ENCODE data around the gene IGF1.

The IGF1 gene

GRCh38 chr12:102439426-102440405 lies 40.6 kb downstream of the IGF1 start:
- Histone ChIP-seq H3K27ac (no peak overlapping the region), H3K27me3 (no peaks in the 10 kb centered on the region), H3K9me3 (no peaks in the 10 kb centered on the region), H3K4me1 (no peaks in the 10 kb centered on the region), H3K36me3 (no peaks in the 10 kb centered on the region), H3K4me3 (no peak overlapping the region)
- TF ChIP-seq CTCF (IDR thresholded peaks at IDR 0.05): no peak
- DNase-seq: no peak
- intact Hi-C loops (cut with DNase I; ENCODE audit: low total_unique reads): no loop called here

GRCh38 chr12:102438827-102439210 lies 41.5 kb downstream of the IGF1 start:
- no peak for DNase-seq
- no peaks in the 10 kb centered on the region for H3K9me3 ChIP-seq
- no peaks in the 10 kb centered on the region for H3K27me3 ChIP-seq
- no peak for TF ChIP-seq CTCF (IDR thresholded peaks at IDR 0.05)
- intact Hi-C loops (cut with DNase I; ENCODE audit: low total_unique reads): no loop called here
- H3K36me3 ChIP-seq: no peaks in the 10 kb centered on the region
- no peak overlapping the region for H3K4me3 ChIP-seq
- no peaks in the 10 kb centered on the region for H3K4me1 ChIP-seq
- H3K27ac ChIP-seq: no peak overlapping the region

GRCh38 chr12:102438047-102438826 lies 42.1 kb downstream of the IGF1 start:
- Histone ChIP-seq H3K4me1 (peaks cover 0 to 1% (median 0%) of the 10 kb centered on the region in 4 donors), H3K36me3 (no peaks in the 10 kb centered on the region), H3K27me3 (no peaks in the 10 kb centered on the region), H3K27ac (no peak overlapping the region), H3K9me3 (no peaks in the 10 kb centered on the region), H3K4me3 (no peak overlapping the region)
- DNase-seq: no peak
- TF ChIP-seq CTCF (IDR thresholded peaks at IDR 0.05): no peak
- intact Hi-C loops (cut with DNase I; ENCODE audit: low total_unique reads): no loop called here

- Histone ChIP-seq H3K36me3 (no peaks in the 10 kb centered on the region), H3K27ac (no peak overlapping the region), H3K4me3 (no peak overlapping the region), H3K4me1 (peaks cover 0 to 5% (median 0%) of the 10 kb centered on the region in 4 donors), H3K27me3 (no peaks in the 10 kb centered on the region), H3K9me3 (no peaks in the 10 kb centered on the region)
- TF ChIP-seq CTCF (IDR thresholded peaks at IDR 0.05): no peak
- no peak for DNase-seq
- intact Hi-C loops (cut with DNase I; ENCODE audit: low total_unique reads): no loop called here
Measured at GRCh38 chr12:102437511-102437910, 42.9 kb downstream of the IGF1 start.

- DNase-seq: no peak
- Histone ChIP-seq H3K4me1 (peaks cover 0 to 5% (median 0%) of the 10 kb centered on the region in 4 donors), H3K9me3 (no peaks in the 10 kb centered on the region), H3K27me3 (no peaks in the 10 kb centered on the region), H3K27ac (no peak overlapping the region), H3K36me3 (no peaks in the 10 kb centered on the region), H3K4me3 (no peak overlapping the region)
- no peak for TF ChIP-seq CTCF (IDR thresholded peaks at IDR 0.05)
- intact Hi-C loops (cut with DNase I; ENCODE audit: low total_unique reads): no loop called here
Measured at GRCh38 chr12:102436867-102437266, 43.5 kb downstream of the IGF1 start.

Data from tibial artery (tissue), 4 donors.